ENCODE results near the gene IL7R.
"Not testable (repeated sequence)": the region's sequence is repeated elsewhere in the genome, so short reads cannot be mapped to it uniquely, and the experiment has no call there.

IL7R gene

GRCh38 chr5:35832762-35833161 is 23.9 kb upstream of the IL7R start:
- H3K9me3 ChIP-seq, result no peaks in the 10 kb centered on the region
- no peaks in the 10 kb centered on the region for H3K27me3 ChIP-seq
- H3K4me3 ChIP-seq, result no peak overlapping the region
- no peaks in the 10 kb centered on the region for H3K4me1 ChIP-seq
- no peaks in the 10 kb centered on the region for H3K36me3 ChIP-seq
- intact Hi-C loops (cut with DNase I; ENCODE audit: low total_unique reads), result no loop called here
- DNase-seq, result no peak
- H3K27ac ChIP-seq, result no peak overlapping the region
- TF ChIP-seq, protein P1, sequence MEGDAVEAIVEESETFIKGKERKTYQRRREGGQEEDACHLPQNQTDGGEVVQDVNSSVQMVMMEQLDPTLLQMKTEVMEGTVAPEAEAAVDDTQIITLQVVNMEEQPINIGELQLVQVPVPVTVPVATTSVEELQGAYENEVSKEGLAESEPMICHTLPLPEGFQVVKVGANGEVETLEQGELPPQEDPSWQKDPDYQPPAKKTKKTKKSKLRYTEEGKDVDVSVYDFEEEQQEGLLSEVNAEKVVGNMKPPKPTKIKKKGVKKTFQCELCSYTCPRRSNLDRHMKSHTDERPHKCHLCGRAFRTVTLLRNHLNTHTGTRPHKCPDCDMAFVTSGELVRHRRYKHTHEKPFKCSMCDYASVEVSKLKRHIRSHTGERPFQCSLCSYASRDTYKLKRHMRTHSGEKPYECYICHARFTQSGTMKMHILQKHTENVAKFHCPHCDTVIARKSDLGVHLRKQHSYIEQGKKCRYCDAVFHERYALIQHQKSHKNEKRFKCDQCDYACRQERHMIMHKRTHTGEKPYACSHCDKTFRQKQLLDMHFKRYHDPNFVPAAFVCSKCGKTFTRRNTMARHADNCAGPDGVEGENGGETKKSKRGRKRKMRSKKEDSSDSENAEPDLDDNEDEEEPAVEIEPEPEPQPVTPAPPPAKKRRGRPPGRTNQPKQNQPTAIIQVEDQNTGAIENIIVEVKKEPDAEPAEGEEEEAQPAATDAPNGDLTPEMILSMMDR (IDR thresholded peaks at IDR 0.05), result no peak

- intact Hi-C loops (cut with DNase I; ENCODE audit: low total_unique reads), result no loop called here
- TF ChIP-seq, protein P1 (IDR thresholded peaks at IDR 0.05), result no peak
Measured at GRCh38 chr5:35833224-35833623, 23.5 kb upstream of the IL7R start.

DNA sequence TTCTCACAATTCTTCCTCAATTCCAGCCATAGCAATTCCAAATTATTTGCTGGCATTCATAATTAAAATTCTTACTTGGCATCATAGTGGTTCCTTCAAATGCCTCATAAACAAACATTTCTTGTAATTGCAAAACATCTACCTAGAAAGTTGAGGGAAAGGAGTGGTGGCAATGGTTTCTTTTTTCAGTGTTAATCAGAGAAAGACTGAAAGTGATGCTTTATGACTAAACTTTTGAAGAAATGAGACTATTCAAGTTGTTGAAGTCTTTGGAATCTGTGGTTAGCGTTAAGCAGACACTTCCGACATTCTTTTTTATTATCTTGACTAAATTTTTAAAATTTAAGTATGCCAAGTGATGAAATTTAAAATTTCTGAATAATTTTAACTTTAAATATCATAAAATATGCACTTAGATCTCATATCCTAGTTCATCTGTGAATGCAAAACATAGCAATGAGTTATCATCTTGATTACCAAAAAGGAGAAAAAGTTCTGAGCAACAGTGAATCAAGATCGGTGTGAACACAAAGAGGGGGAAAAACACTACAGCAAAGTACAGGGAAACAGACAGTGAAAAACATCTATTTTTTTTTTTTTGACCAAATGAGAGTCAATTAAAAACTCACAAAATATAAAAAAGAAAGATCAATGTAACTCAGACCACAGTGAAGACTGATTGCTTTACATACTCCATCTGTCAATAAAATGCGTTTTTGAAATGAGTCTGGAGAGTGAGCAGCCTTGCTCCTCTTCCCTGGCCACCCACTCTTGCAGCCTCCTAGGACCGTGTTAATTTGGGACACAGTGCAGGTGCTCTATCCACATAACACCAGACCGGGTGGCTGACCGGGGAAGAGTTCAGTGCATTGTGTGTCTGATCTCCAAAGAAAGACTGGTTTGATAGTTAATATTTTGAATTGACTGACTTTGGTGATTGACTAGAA is 20.6 kb upstream of the IL7R start:
- no peak overlapping the region for H3K4me3 ChIP-seq
- no peaks in the 10 kb centered on the region for H3K9me3 ChIP-seq
- H3K4me1 ChIP-seq, result no peaks in the 10 kb centered on the region
- no peaks in the 10 kb centered on the region for H3K36me3 ChIP-seq
- DNase-seq, result no peak
- no peak overlapping the region for H3K27ac ChIP-seq
- TF ChIP-seq, protein P1 (IDR thresholded peaks at IDR 0.05), result no peak
- H3K27me3 ChIP-seq, result no peaks in the 10 kb centered on the region
- intact Hi-C loops (cut with DNase I; ENCODE audit: low total_unique reads), result no loop called here

More at GRCh38 chr5:35833224-35833623, 23.5 kb upstream of the IL7R start:
- Histone ChIP-seq H3K27ac (no peak overlapping the region), H3K4me3 (no peak overlapping the region), H3K4me1 (no peaks in the 10 kb centered on the region), H3K36me3 (no peaks in the 10 kb centered on the region), H3K27me3 (no peaks in the 10 kb centered on the region), H3K9me3 (no peaks in the 10 kb centered on the region)
- DNase-seq, result no peak

DNA sequence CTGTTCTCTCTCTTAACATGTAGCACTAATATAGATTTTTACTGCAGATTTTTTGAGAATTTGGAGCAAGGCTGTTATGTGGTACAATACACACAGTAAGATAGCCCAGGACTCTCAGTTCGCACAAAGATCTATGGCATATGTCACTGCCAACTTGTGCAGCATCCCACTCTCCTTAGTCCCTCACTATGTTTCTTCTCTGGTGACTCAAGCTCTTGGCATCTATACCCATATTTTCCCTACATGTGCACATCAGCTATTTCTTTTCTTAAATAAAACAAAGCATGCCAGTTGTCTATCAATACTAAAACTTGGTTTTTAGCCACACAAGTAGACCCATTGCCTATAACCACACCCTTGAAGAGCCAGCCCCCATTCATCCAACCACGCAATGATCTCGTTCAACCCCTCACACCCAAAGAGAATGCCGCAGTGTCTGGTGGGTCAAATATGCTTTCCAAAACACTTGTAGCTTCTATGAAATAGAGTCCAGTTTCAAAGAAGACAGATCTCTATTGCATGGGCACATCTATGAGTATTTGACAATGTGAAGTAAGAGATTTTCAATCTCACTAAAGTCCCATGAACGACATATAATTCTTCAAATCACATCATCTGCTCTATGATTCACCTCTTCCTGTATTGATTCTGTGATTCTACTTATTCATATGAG is 18.2 kb upstream of the IL7R start:
- Histone ChIP-seq H3K4me1 (no peaks in the 10 kb centered on the region), H3K27me3 (no peaks in the 10 kb centered on the region), H3K36me3 (no peaks in the 10 kb centered on the region), H3K9me3 (no peaks in the 10 kb centered on the region), H3K27ac (no peak overlapping the region), H3K4me3 (no peak overlapping the region)
- no peak for DNase-seq
- intact Hi-C loops (cut with DNase I; ENCODE audit: low total_unique reads), result no loop called here
- TF ChIP-seq, protein P1 (IDR thresholded peaks at IDR 0.05), result no peak

- Histone ChIP-seq H3K4me3 (no peak overlapping the region), H3K27ac (no peak overlapping the region), H3K4me1 (no peaks in the 10 kb centered on the region), H3K9me3 (no peaks in the 10 kb centered on the region), H3K27me3 (no peaks in the 10 kb centered on the region), H3K36me3 (no peaks in the 10 kb centered on the region)
- intact Hi-C loops (cut with DNase I; ENCODE audit: low total_unique reads), result no loop called here
- DNase-seq, result no peak
- TF ChIP-seq, protein P1 (IDR thresholded peaks at IDR 0.05), result no peak
Measured at GRCh38 chr5:35842856-35843255, 13.8 kb upstream of the IL7R start.

- intact Hi-C loops (cut with DNase I; ENCODE audit: low total_unique reads); H3K36me3 ChIP-seq; H3K4me3 ChIP-seq; H3K9me3 ChIP-seq; H3K27ac ChIP-seq; DNase-seq; H3K4me1 ChIP-seq; H3K27me3 ChIP-seq: not testable (repeated sequence)
Measured at GRCh38 chr5:35845508-35845907, 11.2 kb upstream of the IL7R start.
